Measurements from ENCODE around the gene NAA60. TPM values are rescaled to one million over a fixed set of nuclear protein-coding genes. Genes with fewer than 3 reads are reported as not detected.

Gene NAA60
- total RNA-seq, 1 experiment from 2014 or later, result 57.5 TPM

DNA sequence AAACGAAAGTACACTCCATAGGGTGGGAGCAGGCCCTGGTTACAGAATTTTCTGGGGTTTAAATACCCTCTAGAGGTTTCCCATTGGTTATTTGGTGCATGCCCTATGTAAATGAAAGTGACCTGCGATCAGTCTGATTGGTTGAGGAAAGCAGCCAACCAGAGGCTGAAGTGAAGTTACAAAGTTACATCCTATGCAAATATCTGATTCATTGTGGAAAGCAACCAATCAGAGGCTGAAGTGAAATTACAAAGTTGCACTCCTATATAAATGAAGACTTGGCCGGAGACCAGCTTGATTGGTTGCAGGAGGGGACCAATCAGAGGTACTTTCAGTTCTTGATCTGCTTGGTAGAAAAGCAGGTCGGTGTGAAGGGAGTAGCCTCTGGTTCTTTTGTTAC is 24.4 kb downstream of the NAA60 start:
- H3K79me2 ChIP-seq (ENCODE audit: low read depth), result peaks cover 97% of the 10 kb centered on the region
- ChIA-PET CTCF (no interaction called here), POLR2A (ENCODE audit: unreplicated experiment) (interaction anchor here (0.6 kb wide), 1 partner anchor 145 kb away, joined by 3 read pairs; no protein-coding TSS in a partner anchor)
- intact Hi-C loops (cut with micrococcal nuclease; ENCODE audit: unreplicated experiment), result no loop called here
- peak in 1 of 2 experiments; percentile 40 for DNase-seq
- no peaks in the 10 kb centered on the region for H3K27me3 ChIP-seq (ENCODE audit: insufficient read depth, low read depth)
- H3F3A ChIP-seq (ENCODE audit: insufficient read depth, low read depth), result no peaks in the 10 kb centered on the region
- no peak overlapping the region for H2AFZ ChIP-seq
- H3K9me2 ChIP-seq (ENCODE audit: insufficient read depth), result no peaks in the 10 kb centered on the region
- TF ChIP-seq EZH2 (IDR thresholded peaks at IDR 0.05; ENCODE audit: low read depth), result no peak
- TF ChIP-seq, protein P1, sequence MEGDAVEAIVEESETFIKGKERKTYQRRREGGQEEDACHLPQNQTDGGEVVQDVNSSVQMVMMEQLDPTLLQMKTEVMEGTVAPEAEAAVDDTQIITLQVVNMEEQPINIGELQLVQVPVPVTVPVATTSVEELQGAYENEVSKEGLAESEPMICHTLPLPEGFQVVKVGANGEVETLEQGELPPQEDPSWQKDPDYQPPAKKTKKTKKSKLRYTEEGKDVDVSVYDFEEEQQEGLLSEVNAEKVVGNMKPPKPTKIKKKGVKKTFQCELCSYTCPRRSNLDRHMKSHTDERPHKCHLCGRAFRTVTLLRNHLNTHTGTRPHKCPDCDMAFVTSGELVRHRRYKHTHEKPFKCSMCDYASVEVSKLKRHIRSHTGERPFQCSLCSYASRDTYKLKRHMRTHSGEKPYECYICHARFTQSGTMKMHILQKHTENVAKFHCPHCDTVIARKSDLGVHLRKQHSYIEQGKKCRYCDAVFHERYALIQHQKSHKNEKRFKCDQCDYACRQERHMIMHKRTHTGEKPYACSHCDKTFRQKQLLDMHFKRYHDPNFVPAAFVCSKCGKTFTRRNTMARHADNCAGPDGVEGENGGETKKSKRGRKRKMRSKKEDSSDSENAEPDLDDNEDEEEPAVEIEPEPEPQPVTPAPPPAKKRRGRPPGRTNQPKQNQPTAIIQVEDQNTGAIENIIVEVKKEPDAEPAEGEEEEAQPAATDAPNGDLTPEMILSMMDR (conservative IDR thresholded peaks at IDR 0.05), result no peak
- no peaks in the 10 kb centered on the region; the same call in 1 of the 2 replicates for H3K36me3 ChIP-seq (ENCODE audit: low read depth)
- no peak overlapping the region for H3K4me3 ChIP-seq
- no peak overlapping the region for H3K4me2 ChIP-seq
- H3K9me3 ChIP-seq (ENCODE audit: insufficient read depth, low read depth), result no peaks in the 10 kb centered on the region
- no peaks in the 10 kb centered on the region for H3K4me1 ChIP-seq (replicated peaks; ENCODE audit: insufficient read depth)
- H3K27ac ChIP-seq, result no peak overlapping the region
- H4K20me1 ChIP-seq (ENCODE audit: insufficient read depth), result peaks cover 74% of the 10 kb centered on the region
- no TSS peak for BruUV-seq (replicated peaks)

DNA sequence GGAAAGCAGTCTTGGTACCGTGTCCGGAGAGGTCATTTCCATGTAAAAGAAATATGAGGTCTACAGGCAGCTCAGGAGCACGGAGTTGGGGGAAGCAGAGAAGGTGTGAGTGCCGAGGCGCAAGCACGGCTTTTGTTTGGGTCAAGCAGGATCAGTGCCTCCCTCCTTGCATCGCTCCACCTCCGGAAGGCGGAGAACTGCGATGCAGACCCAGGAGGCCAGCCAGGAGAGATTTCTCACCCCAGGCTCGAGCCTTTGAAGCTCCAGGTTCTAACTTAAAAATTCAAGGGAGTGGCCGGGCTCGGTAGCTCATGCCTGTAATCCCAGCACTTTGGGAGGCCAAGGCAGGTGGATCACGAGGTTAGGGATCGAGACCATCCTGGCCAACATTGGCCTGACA is 25.0 kb downstream of the NAA60 start:
- intact Hi-C loops (cut with micrococcal nuclease; ENCODE audit: unreplicated experiment), result no loop called here
- TF ChIP-seq, protein P1 (conservative IDR thresholded peaks at IDR 0.05), result no peak
- TF ChIP-seq EZH2 (IDR thresholded peaks at IDR 0.05; ENCODE audit: low read depth), result no peak
- peaks cover 97% of the 10 kb centered on the region for H3K79me2 ChIP-seq (ENCODE audit: low read depth)
- peaks cover 74% of the 10 kb centered on the region for H4K20me1 ChIP-seq (ENCODE audit: insufficient read depth)
- no peaks in the 10 kb centered on the region for H3F3A ChIP-seq (ENCODE audit: insufficient read depth, low read depth)
- ChIA-PET POLR2A (ENCODE audit: unreplicated experiment) (interaction anchor here (0.6 kb wide), 1 partner anchor 145 kb away, joined by 3 read pairs; no protein-coding TSS in a partner anchor), CTCF (no interaction called here)
- no peaks in the 10 kb centered on the region; the same call in 1 of the 2 replicates for H3K36me3 ChIP-seq (ENCODE audit: low read depth)
- H3K27me3 ChIP-seq (ENCODE audit: insufficient read depth, low read depth), result no peaks in the 10 kb centered on the region
- no peak for DNase-seq
- no peaks in the 10 kb centered on the region for H3K9me2 ChIP-seq (ENCODE audit: insufficient read depth)
- H3K4me1 ChIP-seq (replicated peaks; ENCODE audit: insufficient read depth), result no peaks in the 10 kb centered on the region
- no peak overlapping the region for H3K27ac ChIP-seq
- BruUV-seq (replicated peaks), result no TSS peak
- H3K9me3 ChIP-seq (ENCODE audit: insufficient read depth, low read depth), result no peaks in the 10 kb centered on the region
- no peak overlapping the region for H3K4me3 ChIP-seq
- H2AFZ ChIP-seq, result no peak overlapping the region
- no peak overlapping the region for H3K4me2 ChIP-seq

DNA sequence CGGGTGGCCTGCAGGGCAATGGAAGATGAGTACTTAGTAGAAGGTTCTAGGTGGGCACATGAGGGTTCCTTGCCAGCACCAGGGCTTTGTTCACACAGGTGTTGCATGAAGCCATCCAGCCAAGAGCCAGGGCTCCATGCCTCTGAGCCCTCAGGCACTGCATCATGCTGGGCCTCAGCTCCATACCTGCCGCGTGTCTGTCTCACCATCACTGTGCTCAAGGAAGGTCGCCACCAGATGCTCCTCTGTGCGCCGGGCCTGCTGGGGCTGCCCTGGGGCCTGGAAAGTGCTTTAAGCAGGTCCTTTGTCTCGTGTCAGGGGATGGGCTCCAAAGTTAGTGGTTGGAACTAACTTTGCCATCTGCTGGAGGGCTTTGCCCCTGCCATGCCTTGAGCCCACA is 26.3 kb downstream of the NAA60 start:
- DNase-seq, result no peak
- peaks cover 96% of the 10 kb centered on the region for H3K79me2 ChIP-seq (ENCODE audit: low read depth)
- no TSS peak for BruUV-seq (replicated peaks)
- intact Hi-C loops (cut with micrococcal nuclease; ENCODE audit: unreplicated experiment), result no loop called here
- no peaks in the 10 kb centered on the region for H3K27me3 ChIP-seq (ENCODE audit: insufficient read depth, low read depth)
- H3F3A ChIP-seq (ENCODE audit: insufficient read depth, low read depth), result no peaks in the 10 kb centered on the region
- peaks cover 64% of the 10 kb centered on the region for H4K20me1 ChIP-seq (ENCODE audit: insufficient read depth)
- TF ChIP-seq, protein P1 (conservative IDR thresholded peaks at IDR 0.05), result no peak
- TF ChIP-seq EZH2 (IDR thresholded peaks at IDR 0.05; ENCODE audit: low read depth), result no peak
- H3K36me3 ChIP-seq (ENCODE audit: low read depth), result no peaks in the 10 kb centered on the region; the same call in 1 of the 2 replicates
- H2AFZ ChIP-seq, result no peak overlapping the region
- H3K4me2 ChIP-seq, result no peak overlapping the region
- ChIA-PET POLR2A (ENCODE audit: unreplicated experiment) (no interaction called here), CTCF (no interaction called here)
- H3K27ac ChIP-seq, result no peak overlapping the region
- H3K9me3 ChIP-seq (ENCODE audit: insufficient read depth, low read depth), result no peaks in the 10 kb centered on the region
- no peaks in the 10 kb centered on the region for H3K9me2 ChIP-seq (ENCODE audit: insufficient read depth)
- no peaks in the 10 kb centered on the region for H3K4me1 ChIP-seq (replicated peaks; ENCODE audit: insufficient read depth)
- no peak overlapping the region for H3K4me3 ChIP-seq

Data from PC-9 (cell line).